GM23338 (cell line): ENCODE data around the gene JAZF1. TPM values are rescaled to one million over a fixed set of nuclear protein-coding genes. Genes with fewer than 3 reads are reported as not detected.

Experiments used
- ATAC-seq: fragments of 200-7000 bp; cut with Tn5 transposase; 3 replicates; pipeline ENCODE4 v1.9.1; 2020
- DNase-seq: peaks from one replicate; pipeline ENCODE4 v3.0.0-alpha.2; 2015; ENCODE audit warnings: low spot score
- H2AFZ ChIP-seq: fragments of 200-600 bp; sonication (generic); 2 replicates; pipeline ENCODE4 v1.8.0; 2016; ENCODE audit warnings: antibody characterized with exemption, mild to moderate bottlenecking, moderate library complexity
- H3F3A ChIP-seq: fragments of 200-600 bp; sonication (generic); replicated peaks from 2 replicates; pipeline ENCODE4 v1.8.0; 2017; ENCODE audit warnings: antibody characterized with exemption, mixed run types, low read depth
- H3K27ac ChIP-seq: fragments of 200-600 bp; sonication (generic); 2 replicates; pipeline ENCODE4 v1.6.1; 2016; ENCODE audit warnings: low read depth
- H3K27me3 ChIP-seq: fragments of 200-600 bp; sonication (generic); 2 replicates; pipeline ENCODE4 v1.8.0; 2016; ENCODE audit warnings: mild to moderate bottlenecking, mixed run types, moderate library complexity; ENCODE audit not compliant: insufficient read depth
- H3K36me3 ChIP-seq: fragments of 200-600 bp; sonication (generic); 2 replicates; pipeline ENCODE4 v1.8.0; 2016; ENCODE audit warnings: mild to moderate bottlenecking; ENCODE audit not compliant: insufficient read depth
- H3K4me1 ChIP-seq: fragments of 200-600 bp; sonication (generic); 2 replicates; pipeline ENCODE4 v1.8.0; 2016; ENCODE audit warnings: mild to moderate bottlenecking, moderate library complexity; ENCODE audit not compliant: insufficient read depth
- H3K4me2 ChIP-seq: fragments of 200-600 bp; sonication (generic); 2 replicates; pipeline ENCODE4 v1.7.1; 2017; ENCODE audit warnings: mixed run types
- H3K4me3 ChIP-seq: fragments of 200-600 bp; sonication (generic); 2 replicates; pipeline ENCODE4 v1.6.1; 2016; ENCODE audit warnings: mixed run types
- H3K79me2 ChIP-seq: fragments of 200-600 bp; sonication (generic); replicated peaks from 2 replicates; pipeline ENCODE4 v1.8.0; 2017; ENCODE audit warnings: mild to moderate bottlenecking; ENCODE audit not compliant: insufficient read depth
- H3K9me2 ChIP-seq: fragments of 200-600 bp; sonication (generic); 2 replicates; pipeline ENCODE4 v1.8.0; 2017; ENCODE audit not compliant: insufficient read depth
- H4K20me1 ChIP-seq: fragments of 200-600 bp; sonication (generic); replicated peaks from 2 replicates; pipeline ENCODE4 v1.8.0; 2017; ENCODE audit warnings: mild to moderate bottlenecking; ENCODE audit not compliant: insufficient read depth
- H3K27ac Mint-ChIP-seq: 2 replicates; pipeline ENCODE4 v1.8.0; 2020; ENCODE audit warnings: inconsistent platforms, mild to moderate bottlenecking, moderate library complexity, mixed read lengths
- H3K27me3 Mint-ChIP-seq: 3 replicates; pipeline ENCODE4 v1.8.0; 2022; ENCODE audit warnings: low read depth, mild to moderate bottlenecking, moderate library complexity, mixed read lengths, inconsistent platforms; ENCODE audit not compliant: insufficient read depth, poor library complexity
- H3K36me3 Mint-ChIP-seq: 3 replicates; pipeline ENCODE4 v1.8.0; 2021; ENCODE audit warnings: low read depth, mild to moderate bottlenecking, inconsistent platforms, moderate library complexity, mixed read lengths
- H3K4me1 Mint-ChIP-seq: 3 replicates; pipeline ENCODE4 v1.8.0; 2020; ENCODE audit warnings: mild to moderate bottlenecking, inconsistent platforms, mixed read lengths
- H3K4me3 Mint-ChIP-seq: 3 replicates; pipeline ENCODE4 v1.8.0; 2021; ENCODE audit warnings: moderate library complexity, mild to moderate bottlenecking, inconsistent platforms, mixed read lengths
- H3K9me3 Mint-ChIP-seq: 3 replicates; pipeline ENCODE4 v1.8.0; 2020; ENCODE audit warnings: moderate library complexity, mild to moderate bottlenecking, inconsistent platforms, mixed read lengths
- ETS1 ChIP-seq: IDR thresholded peaks from 2 replicates; pipeline ENCODE4 v1.6.1; 2016; ENCODE audit warnings: antibody characterized with exemption
- EZH2 ChIP-seq: fragments of 200-600 bp; sonication (generic); IDR thresholded peaks from one replicate; pipeline ENCODE4 v1.8.0; 2017; ENCODE audit warnings: antibody characterized with exemption, mild to moderate bottlenecking, low read depth; ENCODE audit not compliant: unreplicated experiment
- EZH2phosphoT487 ChIP-seq: fragments of 200-600 bp; sonication (generic); IDR thresholded peaks from one replicate; pipeline ENCODE4 v1.8.1; 2018; ENCODE audit warnings: antibody characterized with exemption; ENCODE audit not compliant: unreplicated experiment
- POLR2AphosphoS5 ChIP-seq: IDR thresholded peaks from 2 replicates; pipeline ENCODE4 v1.6.1; 2016; ENCODE audit warnings: antibody characterized with exemption, low read depth
- ZNF114 ChIP-seq: fragments of 250-450 bp; sonication (Bioruptor Pico); IDR thresholded peaks from 2 replicates; pipeline ENCODE4 v1.5.0; 2020; ENCODE audit warnings: mild to moderate bottlenecking, moderate library complexity
- polyA plus RNA-seq: library from polyadenylated mRNA; unstranded; fragments of >200 nt; fragmentation: Nextera tagmentation; extraction: Ambion mirVana; gene quantifications from 2 replicates; pipeline ENCODE4 v1.2.1, GENCODE V29; 2016
- total RNA-seq: library from RNA; depleted of rRNA; stranded (reverse); fragments of >200 nt; shearing (Covaris generic); gene quantifications from 2 replicates; pipeline ENCODE4 v1.2.3, GENCODE V29; 2014
- TF ChIP-seq, protein P1 (sequence below): fragments of 250-450 bp; sonication (Bioruptor Pico); IDR thresholded peaks from 2 replicates; pipeline ENCODE4 v1.5.0; 2020; ENCODE audit warnings: mild to moderate bottlenecking, moderate library complexity

JAZF1 gene
- total and polyA plus RNA-seq, 2 experiments from 2014 or later = 12.2 to 22.2 TPM

DNA sequence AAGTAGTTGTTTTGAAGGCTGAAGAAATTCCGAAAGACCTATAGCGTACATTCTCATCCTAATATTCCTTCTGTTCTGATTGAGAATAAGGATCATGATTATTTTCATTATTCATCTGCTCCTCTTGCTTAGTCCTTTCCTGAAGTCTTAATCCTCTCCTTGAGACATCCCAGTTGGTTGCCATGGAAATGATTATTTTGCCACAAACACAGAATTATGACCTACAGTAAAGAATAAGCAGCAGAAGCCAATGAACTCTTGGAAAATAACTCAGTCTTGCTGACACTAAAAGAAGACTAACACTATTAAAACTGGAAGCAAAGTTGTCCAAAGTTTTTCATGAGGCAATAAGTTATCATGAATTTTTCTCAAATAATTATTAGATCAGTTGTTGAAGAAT lies 47.8 kb upstream of the JAZF1 start:
- no peaks in the 10 kb centered on the region for H4K20me1 ChIP-seq
- no peak for TF ChIP-seq POLR2AphosphoS5
- TF ChIP-seq ETS1 = no peak
- no peak for TF ChIP-seq EZH2
- TF ChIP-seq EZH2phosphoT487 = no peak
- no peak for TF ChIP-seq ZNF114 (CRISPR knock-in tag)
- no peak overlapping the region for H2AFZ ChIP-seq
- Mint-ChIP-seq H3K9me3 (peaks cover 3% of the 10 kb centered on the region; the same call in 1 of the 3 replicates), H3K27me3 (peaks cover 14% of the 10 kb centered on the region), H3K27ac (no peak overlapping the region), H3K4me3 (no peak overlapping the region), H3K4me1 (peaks cover 27% of the 10 kb centered on the region), H3K36me3 (no peaks in the 10 kb centered on the region)
- H3K79me2 ChIP-seq = no peaks in the 10 kb centered on the region
- H3K36me3 ChIP-seq = no peaks in the 10 kb centered on the region
- ATAC-seq = no peak
- no peaks in the 10 kb centered on the region for H3K27me3 ChIP-seq
- no peaks in the 10 kb centered on the region for H3K9me2 ChIP-seq
- no peak overlapping the region for H3K4me2 ChIP-seq
- peaks cover 37% of the 10 kb centered on the region for H3K4me1 ChIP-seq
- no peaks in the 10 kb centered on the region for H3F3A ChIP-seq
- no peak overlapping the region for H3K4me3 ChIP-seq
- no peak for DNase-seq
- no peak overlapping the region for H3K27ac ChIP-seq

DNA sequence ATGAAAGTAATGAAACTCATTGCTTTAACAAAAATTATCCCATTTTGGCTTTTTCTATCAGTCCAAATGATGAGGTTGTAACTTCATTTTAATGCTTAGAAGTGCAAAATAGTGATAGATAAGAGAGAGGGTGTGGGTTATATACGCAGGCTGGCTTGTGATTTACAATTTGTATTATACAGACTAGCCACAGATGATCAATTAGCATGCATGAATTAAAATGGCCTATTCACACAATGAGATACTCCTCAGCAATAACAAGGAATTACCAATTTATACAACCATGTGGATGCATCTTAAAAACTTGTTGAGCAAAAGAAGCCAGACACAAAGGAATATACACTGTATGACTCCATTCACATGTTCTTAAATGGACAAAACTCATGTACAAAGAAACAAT lies 45.4 kb upstream of the JAZF1 start:
- no peak for ATAC-seq
- no peak overlapping the region for H3K27ac Mint-ChIP-seq
- no peaks in the 10 kb centered on the region for H3F3A ChIP-seq
- peaks cover 12% of the 10 kb centered on the region for H3K27me3 Mint-ChIP-seq
- H3K4me2 ChIP-seq = peak overlapping the region; percentile 30
- DNase-seq = no peak
- no peak overlapping the region for H2AFZ ChIP-seq
- TF ChIP-seq, protein P1, sequence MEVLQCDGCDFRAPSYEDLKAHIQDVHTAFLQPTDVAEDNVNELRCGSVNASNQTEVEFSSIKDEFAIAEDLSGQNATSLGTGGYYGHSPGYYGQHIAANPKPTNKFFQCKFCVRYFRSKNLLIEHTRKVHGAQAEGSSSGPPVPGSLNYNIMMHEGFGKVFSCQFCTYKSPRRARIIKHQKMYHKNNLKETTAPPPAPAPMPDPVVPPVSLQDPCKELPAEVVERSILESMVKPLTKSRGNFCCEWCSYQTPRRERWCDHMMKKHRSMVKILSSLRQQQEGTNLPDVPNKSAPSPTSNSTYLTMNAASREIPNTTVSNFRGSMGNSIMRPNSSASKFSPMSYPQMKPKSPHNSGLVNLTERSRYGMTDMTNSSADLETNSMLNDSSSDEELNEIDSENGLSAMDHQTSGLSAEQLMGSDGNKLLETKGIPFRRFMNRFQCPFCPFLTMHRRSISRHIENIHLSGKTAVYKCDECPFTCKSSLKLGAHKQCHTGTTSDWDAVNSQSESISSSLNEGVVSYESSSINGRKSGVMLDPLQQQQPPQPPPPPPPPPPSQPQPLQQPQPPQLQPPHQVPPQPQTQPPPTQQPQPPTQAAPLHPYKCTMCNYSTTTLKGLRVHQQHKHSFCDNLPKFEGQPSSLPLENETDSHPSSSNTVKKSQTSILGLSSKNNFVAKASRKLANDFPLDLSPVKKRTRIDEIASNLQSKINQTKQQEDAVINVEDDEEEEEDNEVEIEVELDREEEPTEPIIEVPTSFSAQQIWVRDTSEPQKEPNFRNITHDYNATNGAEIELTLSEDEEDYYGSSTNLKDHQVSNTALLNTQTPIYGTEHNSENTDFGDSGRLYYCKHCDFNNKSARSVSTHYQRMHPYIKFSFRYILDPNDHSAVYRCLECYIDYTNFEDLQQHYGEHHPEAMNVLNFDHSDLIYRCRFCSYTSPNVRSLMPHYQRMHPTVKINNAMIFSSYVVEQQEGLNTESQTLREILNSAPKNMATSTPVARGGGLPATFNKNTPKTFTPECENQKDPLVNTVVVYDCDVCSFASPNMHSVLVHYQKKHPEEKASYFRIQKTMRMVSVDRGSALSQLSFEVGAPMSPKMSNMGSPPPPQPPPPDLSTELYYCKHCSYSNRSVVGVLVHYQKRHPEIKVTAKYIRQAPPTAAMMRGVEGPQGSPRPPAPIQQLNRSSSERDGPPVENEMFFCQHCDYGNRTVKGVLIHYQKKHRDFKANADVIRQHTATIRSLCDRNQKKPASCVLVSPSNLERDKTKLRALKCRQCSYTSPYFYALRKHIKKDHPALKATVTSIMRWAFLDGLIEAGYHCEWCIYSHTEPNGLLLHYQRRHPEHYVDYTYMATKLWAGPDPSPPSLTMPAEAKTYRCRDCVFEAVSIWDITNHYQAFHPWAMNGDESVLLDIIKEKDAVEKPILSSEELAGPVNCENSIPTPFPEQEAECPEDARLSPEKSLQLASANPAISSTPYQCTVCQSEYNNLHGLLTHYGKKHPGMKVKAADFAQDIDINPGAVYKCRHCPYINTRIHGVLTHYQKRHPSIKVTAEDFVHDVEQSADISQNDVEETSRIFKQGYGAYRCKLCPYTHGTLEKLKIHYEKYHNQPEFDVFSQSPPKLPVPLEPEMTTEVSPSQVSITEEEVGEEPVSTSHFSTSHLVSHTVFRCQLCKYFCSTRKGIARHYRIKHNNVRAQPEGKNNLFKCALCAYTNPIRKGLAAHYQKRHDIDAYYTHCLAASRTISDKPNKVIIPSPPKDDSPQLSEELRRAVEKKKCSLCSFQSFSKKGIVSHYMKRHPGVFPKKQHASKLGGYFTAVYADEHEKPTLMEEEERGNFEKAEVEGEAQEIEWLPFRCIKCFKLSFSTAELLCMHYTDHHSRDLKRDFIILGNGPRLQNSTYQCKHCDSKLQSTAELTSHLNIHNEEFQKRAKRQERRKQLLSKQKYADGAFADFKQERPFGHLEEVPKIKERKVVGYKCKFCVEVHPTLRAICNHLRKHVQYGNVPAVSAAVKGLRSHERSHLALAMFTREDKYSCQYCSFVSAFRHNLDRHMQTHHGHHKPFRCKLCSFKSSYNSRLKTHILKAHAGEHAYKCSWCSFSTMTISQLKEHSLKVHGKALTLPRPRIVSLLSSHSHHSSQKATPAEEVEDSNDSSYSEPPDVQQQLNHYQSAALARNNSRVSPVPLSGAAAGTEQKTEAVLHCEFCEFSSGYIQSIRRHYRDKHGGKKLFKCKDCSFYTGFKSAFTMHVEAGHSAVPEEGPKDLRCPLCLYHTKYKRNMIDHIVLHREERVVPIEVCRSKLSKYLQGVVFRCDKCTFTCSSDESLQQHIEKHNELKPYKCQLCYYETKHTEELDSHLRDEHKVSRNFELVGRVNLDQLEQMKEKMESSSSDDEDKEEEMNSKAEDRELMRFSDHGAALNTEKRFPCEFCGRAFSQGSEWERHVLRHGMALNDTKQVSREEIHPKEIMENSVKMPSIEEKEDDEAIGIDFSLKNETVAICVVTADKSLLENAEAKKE (CRISPR knock-in tag) = no peak
- no peaks in the 10 kb centered on the region for H3K36me3 ChIP-seq
- H3K9me3 Mint-ChIP-seq = peaks cover 3% of the 10 kb centered on the region; the same call in 1 of the 3 replicates
- H3K9me2 ChIP-seq = peaks cover 6% of the 10 kb centered on the region
- no peaks in the 10 kb centered on the region for H3K36me3 Mint-ChIP-seq
- H3K4me1 ChIP-seq = peaks cover 37% of the 10 kb centered on the region
- peaks cover 26% of the 10 kb centered on the region for H3K4me1 Mint-ChIP-seq
- no peaks in the 10 kb centered on the region for H3K79me2 ChIP-seq
- H3K4me3 Mint-ChIP-seq = no peak overlapping the region
- no peaks in the 10 kb centered on the region for H3K27me3 ChIP-seq
- H3K4me3 ChIP-seq = 0 out of 2 replicates have a peak overlapping the region, but pooled peaks have one; percentile 4
- H4K20me1 ChIP-seq = no peaks in the 10 kb centered on the region
- H3K27ac ChIP-seq = no peak overlapping the region
